Coronary artery (tissue), 2 donors: Measurements from ENCODE around the gene ZBTB20.

Source experiments
- DNase-seq: peaks from one replicate; pipeline ENCODE4 v3.0.0-alpha.2; 2017; ENCODE audit warnings: low spot score
- H3K27ac ChIP-seq, 2 donors: fragments of 200-600 bp; sonication (generic); one replicate each; pipeline ENCODE4 v1.5.1; 2016 to 2019
- H3K4me3 ChIP-seq: fragments of 200-600 bp; sonication (generic); 2 replicates; pipeline ENCODE4 v1.5.1; 2016; ENCODE audit warnings: mild to moderate bottlenecking, moderate library complexity
- TF ChIP-seq, protein P1 (sequence below): fragments of 200-600 bp; sonication (generic); IDR thresholded peaks from one replicate; pipeline ENCODE4 v1.5.1; 2019; ENCODE audit warnings: antibody characterized with exemption

The ZBTB20 gene

GRCh38 chr3:114299941-114300624 lies 847.0 kb downstream of the ZBTB20 start:
- Histone ChIP-seq H3K27ac (no peak overlapping the region), H3K4me3 (no peak overlapping the region)
- TF ChIP-seq, protein P1, sequence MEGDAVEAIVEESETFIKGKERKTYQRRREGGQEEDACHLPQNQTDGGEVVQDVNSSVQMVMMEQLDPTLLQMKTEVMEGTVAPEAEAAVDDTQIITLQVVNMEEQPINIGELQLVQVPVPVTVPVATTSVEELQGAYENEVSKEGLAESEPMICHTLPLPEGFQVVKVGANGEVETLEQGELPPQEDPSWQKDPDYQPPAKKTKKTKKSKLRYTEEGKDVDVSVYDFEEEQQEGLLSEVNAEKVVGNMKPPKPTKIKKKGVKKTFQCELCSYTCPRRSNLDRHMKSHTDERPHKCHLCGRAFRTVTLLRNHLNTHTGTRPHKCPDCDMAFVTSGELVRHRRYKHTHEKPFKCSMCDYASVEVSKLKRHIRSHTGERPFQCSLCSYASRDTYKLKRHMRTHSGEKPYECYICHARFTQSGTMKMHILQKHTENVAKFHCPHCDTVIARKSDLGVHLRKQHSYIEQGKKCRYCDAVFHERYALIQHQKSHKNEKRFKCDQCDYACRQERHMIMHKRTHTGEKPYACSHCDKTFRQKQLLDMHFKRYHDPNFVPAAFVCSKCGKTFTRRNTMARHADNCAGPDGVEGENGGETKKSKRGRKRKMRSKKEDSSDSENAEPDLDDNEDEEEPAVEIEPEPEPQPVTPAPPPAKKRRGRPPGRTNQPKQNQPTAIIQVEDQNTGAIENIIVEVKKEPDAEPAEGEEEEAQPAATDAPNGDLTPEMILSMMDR: no peak
- DNase-seq: no peak

DNA sequence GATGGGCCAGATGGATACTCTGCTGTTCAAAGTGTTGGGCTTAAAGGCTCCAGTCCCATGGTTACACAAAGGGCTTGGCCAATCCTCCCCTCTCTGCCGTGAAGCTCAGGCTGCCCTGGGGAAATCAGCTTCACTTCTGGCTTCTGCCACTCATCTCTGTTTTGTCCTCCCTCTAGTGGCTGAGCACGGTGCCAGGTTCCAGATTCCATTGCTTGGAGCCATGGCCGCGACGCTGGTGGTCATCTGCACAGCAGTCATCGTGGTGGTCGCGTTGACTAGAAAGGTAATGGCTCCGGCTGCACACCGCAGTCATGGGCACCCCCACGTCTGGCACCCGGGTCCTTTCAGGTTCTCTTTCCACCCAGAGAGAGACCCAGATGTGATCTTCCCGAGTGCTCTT lies 847.7 kb downstream of the ZBTB20 start:
- TF ChIP-seq, protein P1: no peak
- Histone ChIP-seq H3K27ac (no peak overlapping the region), H3K4me3 (no peak overlapping the region)
- DNase-seq: no peak

- TF ChIP-seq, protein P1: no peak
- DNase-seq: no peak
- H3K27ac ChIP-seq: no peak overlapping the region
- H3K4me3 ChIP-seq: no peak overlapping the region
Measured at GRCh38 chr3:114295946-114296345, 851.1 kb downstream of the ZBTB20 start.

DNA sequence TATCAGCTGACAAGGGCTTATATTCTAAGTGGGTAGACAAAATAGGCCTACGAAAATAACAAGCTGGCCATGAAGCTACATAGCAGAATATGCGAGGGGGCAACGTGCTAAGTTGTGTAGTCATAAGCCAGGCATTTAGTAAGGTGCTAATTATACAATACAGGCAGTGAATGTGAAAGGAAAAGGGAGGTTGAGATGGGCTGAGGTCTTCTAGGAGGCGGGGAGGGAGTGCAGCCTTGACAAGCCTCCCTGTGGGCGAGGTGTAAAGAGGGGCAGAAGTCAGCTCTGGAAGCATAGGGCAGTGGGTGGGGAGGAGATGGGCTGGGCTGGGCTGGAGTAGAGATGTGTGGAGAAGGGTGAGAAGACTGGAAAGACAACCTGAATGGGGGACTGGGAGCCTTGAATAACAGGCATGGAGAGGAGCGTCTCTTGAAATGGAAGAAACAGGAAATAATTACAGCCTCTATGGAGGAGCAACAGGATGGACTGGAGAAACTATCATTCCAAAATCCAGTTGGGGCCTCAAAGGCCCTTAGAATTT lies 852.1 kb downstream of the ZBTB20 start:
- H3K27ac ChIP-seq: no peak overlapping the region
- TF ChIP-seq, protein P1: no peak
- H3K4me3 ChIP-seq: no peak overlapping the region
- no peak for DNase-seq

GRCh38 chr3:114293838-114294535 lies 853.1 kb downstream of the ZBTB20 start, which contains the start of gene TIGIT:
TSS of gene TIGIT (plus strand) at chr3:114294028. CDS start at chr3:114294062, 34 bp downstream.
- Histone ChIP-seq H3K27ac (no peak within 1 kb of the TSS), H3K4me3 (no peak within 1 kb of the TSS)
- no peak for DNase-seq

DNA sequence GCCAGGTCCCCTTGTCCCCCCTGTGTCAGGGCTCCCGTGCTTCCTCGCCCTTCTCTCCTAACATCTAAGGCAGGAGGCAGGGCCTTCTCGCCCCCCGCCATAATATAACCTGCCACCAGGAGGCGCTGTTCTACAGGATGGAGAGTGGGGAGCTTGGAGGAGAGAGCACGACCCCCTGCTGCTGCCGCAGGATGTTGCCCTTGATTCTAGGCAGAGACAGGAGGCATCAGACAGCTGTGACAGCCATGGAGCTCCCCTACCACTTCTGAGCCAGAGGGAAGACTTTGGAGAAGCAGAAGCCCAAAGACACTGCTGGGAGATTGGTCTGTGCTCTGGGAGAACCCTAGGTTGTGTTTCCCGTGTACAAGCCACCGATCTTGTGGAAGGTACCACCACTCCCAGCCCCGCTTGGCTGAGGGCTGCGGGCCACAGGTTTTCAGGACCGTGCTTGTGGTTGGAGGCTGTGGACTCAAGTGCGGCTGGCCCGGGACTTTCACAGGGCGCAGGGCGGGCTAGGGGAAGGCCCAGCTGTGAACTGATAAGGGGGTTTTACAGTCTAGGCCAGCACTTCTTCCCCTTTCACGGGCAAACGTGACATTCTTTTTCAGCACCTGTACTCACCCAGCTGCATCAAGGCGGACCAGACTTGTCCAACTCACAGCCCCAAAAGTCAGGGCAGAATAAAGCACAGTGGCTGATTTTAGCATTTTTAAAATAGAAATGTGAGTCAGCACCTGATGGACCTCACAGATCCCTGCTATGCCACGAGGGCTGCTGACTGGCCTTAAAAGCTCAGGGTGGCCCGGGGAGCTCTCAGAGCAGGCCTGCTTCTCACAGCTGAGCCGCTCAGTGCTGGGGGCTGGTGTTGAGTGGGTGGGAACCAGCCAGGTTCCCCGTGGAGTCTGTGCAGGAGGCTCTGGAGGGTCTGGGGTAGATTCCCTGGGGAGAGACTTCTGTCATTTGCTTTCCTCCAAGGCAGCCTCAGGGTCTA lies 855.9 kb downstream of the ZBTB20 start:
- Histone ChIP-seq H3K27ac (no peak overlapping the region), H3K4me3 (no peak overlapping the region)
- DNase-seq: no peak
- TF ChIP-seq, protein P1: peak; percentile 45

More at GRCh38 chr3:114293838-114294535, 853.1 kb downstream of the ZBTB20 start, which contains the start of gene TIGIT:
- TF ChIP-seq, protein P1: no peak
